ENCODE measurements around the gene TAF15. TPM values are rescaled to one million over a fixed set of nuclear protein-coding genes. Genes with fewer than 3 reads are reported as not detected.

The TAF15 gene
- total RNA-seq (100 to 1,000 TPM; 232 to 242 TPM), polyA plus RNA-seq (10 to 100 TPM; 11.2 to 29.7 TPM)

GRCh38 chr17:35808962-35809854 lies at the start of gene TAF15:
Gene TAF15 (plus strand): TSS chr17:35809484. CDS start chr17:35809570, 86 bp downstream.
- intact Hi-C loops (cut with micrococcal nuclease) = loop anchor here (1.0 to 5.0 kb wide), 3 partner anchors 45 to 848 kb away; partner anchors contain the start of genes AP2B1, CCT6B and ZNF830

GRCh38 chr17:35760587-35760986 lies 48.7 kb upstream of the TAF15 start, which contains the start of gene C17orf50:
Gene C17orf50 (plus strand): TSS chr17:35760887. CDS start chr17:35760942, 55 bp downstream.
- ChIA-PET POLR2A (ENCODE audit: partially characterized antibody) (no interaction called here), CTCF (ENCODE audit: partially characterized antibody) (interaction anchor here (0.9 to 13.8 kb wide), 3 partner anchors 10 to 47 kb away, joined by 3 to 350 read pairs (median 4); partner anchors contain the start of gene TAF15)
- Histone ChIP-seq H3K9me3 (ENCODE audit: control insufficient read depth in 1 of 2, low read length in 2 of 2) (no peaks in the 10 kb centered on the region), H3K27me3 (ENCODE audit: insufficient read depth, low read length) (no peaks in the 10 kb centered on the region), H3K4me3 (ENCODE audit: low read length in 2 of 2) (no peak within 1 kb of the TSS), H3K4me1 (ENCODE audit: insufficient read depth, low read length) (peaks cover 6% of the 10 kb centered on the region), H3K36me3 (ENCODE audit: insufficient read depth, low read length) (no peaks in the 10 kb centered on the region), H3K27ac (ENCODE audit: low read depth, low read length) (no peak within 1 kb of the TSS)
- DNase-seq = no peak
- Mint-ChIP-seq H3K9me3 (no peaks in the 10 kb centered on the region), H3K4me1 (peaks cover 1 to 8% (median 6%) of the 10 kb centered on the region in 4 donors), H3K36me3 (no peaks in the 10 kb centered on the region), H3K27me3 (no peaks in the 10 kb centered on the region), H3K4me3 (peak within 1 kb of the TSS in 1 of 8 donors; percentile 1), H3K27ac (peak within 1 kb of the TSS in 2 of 7 donors; percentile 13 to 50)
- intact Hi-C loops (cut with micrococcal nuclease) = no loop called here

More at GRCh38 chr17:35808962-35809854, at the start of gene TAF15:
- CTCF ChIA-PET (ENCODE audit: partially characterized antibody) = interaction anchor here (0.7 to 9.8 kb wide), 23 partner anchors 8 to 720 kb away, joined by 3 to 350 read pairs (median 4); partner anchors contain the start of genes C17orf50 and MMP28
- Mint-ChIP-seq H3K36me3 (peaks cover 5 to 24% of the 10 kb centered on the region in 2 donors), H3K27me3 (no peaks in the 10 kb centered on the region), H3K4me1 (peaks cover 32 to 66% (median 48%) of the 10 kb centered on the region in 4 donors), H3K9me3 (no peaks in the 10 kb centered on the region), H3K4me3 (peak within 1 kb of the TSS; percentile 95 to 98 (median 97)), H3K27ac (peak within 1 kb of the TSS; percentile 93 to 99 (median 98))
- peak; percentile 96 to 99 (median 97) for DNase-seq
- Histone ChIP-seq H3K27ac (ENCODE audit: low read depth, low read length) (peak within 1 kb of the TSS; percentile 85), H3K9me3 (ENCODE audit: control insufficient read depth in 1 of 2, low read length in 2 of 2) (no peaks in the 10 kb centered on the region), H3K36me3 (ENCODE audit: insufficient read depth, low read length) (no peaks in the 10 kb centered on the region), H3K4me3 (ENCODE audit: low read length in 2 of 2) (peak within 1 kb of the TSS; percentile 67 to 96), H3K4me1 (ENCODE audit: insufficient read depth, low read length) (peaks cover 51% of the 10 kb centered on the region), H3K27me3 (ENCODE audit: insufficient read depth, low read length) (no peaks in the 10 kb centered on the region)
- POLR2A ChIA-PET (ENCODE audit: partially characterized antibody) = interaction anchor here (0.6 to 3.5 kb wide), 32 partner anchors 10 to 828 kb away, joined by 3 to 115 read pairs (median 5); partner anchors contain the start of genes MMP28, PEX12, RAD51D and SLFN5

- peak overlapping the region in 1 of 7 donors; percentile 50 for H3K27ac Mint-ChIP-seq
- no peaks in the 10 kb centered on the region for H3K27me3 Mint-ChIP-seq
- intact Hi-C loops (cut with micrococcal nuclease) = no loop called here
- peaks cover 1 to 8% (median 6%) of the 10 kb centered on the region in 4 donors for H3K4me1 Mint-ChIP-seq
- no peak overlapping the region for H3K4me3 ChIP-seq (ENCODE audit: low read length in 2 of 2)
- POLR2A ChIA-PET (ENCODE audit: partially characterized antibody) = no interaction called here
- no peaks in the 10 kb centered on the region for H3K36me3 Mint-ChIP-seq
- DNase-seq = no peak
- CTCF ChIA-PET (ENCODE audit: partially characterized antibody) = interaction anchor here (1.1 to 13.8 kb wide), 3 partner anchors 19 to 46 kb away, joined by 3 to 350 read pairs (median 4); partner anchors contain the start of gene TAF15
- no peaks in the 10 kb centered on the region for H3K27me3 ChIP-seq (ENCODE audit: insufficient read depth, low read length)
- H3K36me3 ChIP-seq (ENCODE audit: insufficient read depth, low read length) = no peaks in the 10 kb centered on the region
- no peak overlapping the region for H3K27ac ChIP-seq (ENCODE audit: low read depth, low read length)
- H3K4me3 Mint-ChIP-seq = no peak overlapping the region
- peaks cover 6% of the 10 kb centered on the region for H3K4me1 ChIP-seq (ENCODE audit: insufficient read depth, low read length)
- no peaks in the 10 kb centered on the region for H3K9me3 ChIP-seq (ENCODE audit: control insufficient read depth in 1 of 2, low read length in 2 of 2)
- no peaks in the 10 kb centered on the region for H3K9me3 Mint-ChIP-seq
These were observed 47.7 kb upstream of the TAF15 start for GRCh38 chr17:35761601-35762000.

GRCh38 chr17:35763767-35764122 lies 45.5 kb upstream of the TAF15 start:
- POLR2A ChIA-PET (ENCODE audit: partially characterized antibody) = interaction anchor here (0.8 to 4.4 kb wide), 15 partner anchors 17 to 602 kb away, joined by 3 to 115 read pairs (median 4); partner anchors contain the start of genes MMP28, PEX12 and TAF15
- H3K36me3 Mint-ChIP-seq = no peaks in the 10 kb centered on the region

GRCh38 chr17:35764123-35764991 lies 44.9 kb upstream of the TAF15 start:
- Histone ChIP-seq H3K36me3 (ENCODE audit: insufficient read depth, low read length) (no peaks in the 10 kb centered on the region), H3K9me3 (ENCODE audit: control insufficient read depth in 1 of 2, low read length in 2 of 2) (no peaks in the 10 kb centered on the region), H3K4me3 (ENCODE audit: low read length in 2 of 2) (peak overlapping the region; percentile 54 to 57), H3K4me1 (ENCODE audit: insufficient read depth, low read length) (peaks cover 6% of the 10 kb centered on the region), H3K27me3 (ENCODE audit: insufficient read depth, low read length) (no peaks in the 10 kb centered on the region), H3K27ac (ENCODE audit: low read depth, low read length) (peak overlapping the region; percentile 15)
- Mint-ChIP-seq H3K4me3 (peak overlapping the region; percentile 89 to 98 (median 95)), H3K4me1 (peaks cover 1 to 13% (median 6%) of the 10 kb centered on the region in 4 donors), H3K27me3 (no peaks in the 10 kb centered on the region), H3K9me3 (no peaks in the 10 kb centered on the region), H3K27ac (peak overlapping the region; percentile 59 to 93 (median 83)), H3K36me3 (no peaks in the 10 kb centered on the region)
- intact Hi-C loops (cut with micrococcal nuclease) = loop anchor here (1.0 kb wide), 2 partner anchors 40 to 45 kb away; partner anchors contain the start of gene TAF15
- CTCF ChIA-PET (ENCODE audit: partially characterized antibody) = interaction anchor here (0.6 to 13.8 kb wide), 64 partner anchors 9 to 835 kb away, joined by 3 to 350 read pairs (median 4); partner anchors contain the start of genes AP2B1, CCT6B, MMP28 and RASL10B
- DNase-seq = peak; percentile 78 to 84 (median 78)
- POLR2A ChIA-PET (ENCODE audit: partially characterized antibody) = interaction anchor here (0.8 to 4.4 kb wide), 15 partner anchors 16 to 603 kb away, joined by 3 to 115 read pairs (median 4); partner anchors contain the start of genes MMP28, PEX12 and TAF15

More at GRCh38 chr17:35763767-35764122, 45.5 kb upstream of the TAF15 start:
- CTCF ChIA-PET (ENCODE audit: partially characterized antibody) = interaction anchor here (0.6 to 13.8 kb wide), 62 partner anchors 8 to 834 kb away, joined by 3 to 350 read pairs (median 5); partner anchors contain the start of genes AP2B1, CCT6B, MMP28 and RASL10B
- H3K4me3 Mint-ChIP-seq = peak overlapping the region in 7 of 8 donors; percentile 86 to 96 (median 93)
- Histone ChIP-seq H3K4me3 (ENCODE audit: low read length in 2 of 2) (peak overlapping the region in 1 of 2 donors; percentile 57), H3K36me3 (ENCODE audit: insufficient read depth, low read length) (no peaks in the 10 kb centered on the region), H3K9me3 (ENCODE audit: control insufficient read depth in 1 of 2, low read length in 2 of 2) (no peaks in the 10 kb centered on the region), H3K27ac (ENCODE audit: low read depth, low read length) (peak overlapping the region; percentile 15), H3K4me1 (ENCODE audit: insufficient read depth, low read length) (peaks cover 6% of the 10 kb centered on the region), H3K27me3 (ENCODE audit: insufficient read depth, low read length) (no peaks in the 10 kb centered on the region)
- DNase-seq = no peak
- intact Hi-C loops (cut with micrococcal nuclease) = loop anchor here (1.0 kb wide), 2 partner anchors 41 to 46 kb away; partner anchors contain the start of gene TAF15
- H3K4me1 Mint-ChIP-seq = peaks cover 1 to 13% (median 6%) of the 10 kb centered on the region in 4 donors
- no peaks in the 10 kb centered on the region for H3K9me3 Mint-ChIP-seq
- H3K27ac Mint-ChIP-seq = peak overlapping the region in 2 of 7 donors; percentile 48 to 56
- no peaks in the 10 kb centered on the region for H3K27me3 Mint-ChIP-seq

GRCh38 chr17:35765086-35765710 lies 44.1 kb upstream of the TAF15 start:
- Mint-ChIP-seq H3K27me3 (no peaks in the 10 kb centered on the region), H3K9me3 (no peaks in the 10 kb centered on the region), H3K27ac (peak overlapping the region in 2 of 7 donors; percentile 49 to 80), H3K4me3 (peak overlapping the region; percentile 21 to 98 (median 95)), H3K36me3 (no peaks in the 10 kb centered on the region), H3K4me1 (peaks cover 1 to 13% (median 6%) of the 10 kb centered on the region in 4 donors)
- no peaks in the 10 kb centered on the region for H3K27me3 ChIP-seq (ENCODE audit: insufficient read depth, low read length)
- no peaks in the 10 kb centered on the region for H3K36me3 ChIP-seq (ENCODE audit: insufficient read depth, low read length)
- H3K4me1 ChIP-seq (ENCODE audit: insufficient read depth, low read length) = peaks cover 6% of the 10 kb centered on the region
- ChIA-PET POLR2A (ENCODE audit: partially characterized antibody) (interaction anchor here (1.2 to 4.4 kb wide), 3 partner anchors 44 to 234 kb away, joined by 3 to 115 read pairs (median 3); partner anchors contain the start of gene TAF15), CTCF (ENCODE audit: partially characterized antibody) (interaction anchor here (1.2 to 13.8 kb wide), 13 partner anchors 10 to 597 kb away, joined by 4 to 350 read pairs (median 11); partner anchors contain the start of genes MMP28, RASL10B and TAF15)
- no peak overlapping the region for H3K27ac ChIP-seq (ENCODE audit: low read depth, low read length)
- H3K9me3 ChIP-seq (ENCODE audit: control insufficient read depth in 1 of 2, low read length in 2 of 2) = no peaks in the 10 kb centered on the region
- intact Hi-C loops (cut with micrococcal nuclease) = no loop called here
- peak overlapping the region in 1 of 2 donors; percentile 57 for H3K4me3 ChIP-seq (ENCODE audit: low read length in 2 of 2)
- no peak for DNase-seq

Data from CD4-positive, alpha-beta memory T cell (primary cell).